Body of pancreas (tissue), 4 donors: ENCODE data around the gene TMEM50B.

Experiments used
- CTCF ChIP-seq, 7 experiments: fragments of 450-650 bp in 4 of 7; fragments of 200-600 bp in 3 of 7; sonication (generic) in 3 of 7; IDR thresholded peaks; one replicate each; pipeline ENCODE4 v1.5.1; 2016 to 2019; ENCODE audit warnings: antibody characterized with exemption in 7 of 7
- POLR2A ChIP-seq, 3 donors: fragments of 450-650 bp; IDR thresholded peaks; one replicate each; pipeline ENCODE4 v1.6.1; 2016; ENCODE audit warnings: antibody characterized with exemption in 3 of 3, mild to moderate bottlenecking in 2 of 3

DNA sequence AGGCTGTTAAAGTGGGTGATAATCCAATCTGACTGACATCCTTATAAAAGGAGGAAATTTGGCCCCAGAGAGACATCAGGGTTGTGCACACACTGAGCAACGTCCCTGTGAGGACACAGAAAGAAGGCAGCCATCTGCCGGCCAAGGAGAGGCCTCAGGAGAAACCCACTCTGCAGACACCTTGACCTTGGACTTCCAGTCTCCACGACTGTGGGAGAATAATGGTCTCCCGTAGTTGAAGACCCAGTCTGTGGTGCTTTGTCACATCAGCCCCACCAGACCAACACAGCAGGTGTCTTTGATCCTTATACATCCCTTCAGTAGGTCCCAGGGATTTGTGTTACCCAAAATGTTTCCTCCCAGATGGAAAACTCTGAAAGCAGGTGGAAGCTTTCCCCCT lies 16.0 kb upstream of the TMEM50B start:
- TF ChIP-seq CTCF (IDR thresholded peaks at IDR 0.05) (no peak), POLR2A (IDR thresholded peaks at IDR 0.05) (no peak)
